Endothelial cell of umbilical vein (primary cell): ENCODE results near the gene SLC2A6. TPM values are rescaled to one million over a fixed set of nuclear protein-coding genes. Genes with fewer than 3 reads are reported as not detected.

Source experiments
- BruUV-seq: library from RNA; stranded (reverse); fragments of 400-500 nt; replicated peaks from 2 replicates; lab custom pipeline; 2021; lab: Mats Ljungman, UMichigan
- CTCF ChIA-PET: fragments of 300-600, 350-600 bp; sonication (Branson Sonifier 250); formaldehyde crosslinking; loops from one replicate; lab custom pipeline; 2021; ENCODE audit warnings: antibody characterized with exemption, inconsistent platforms; lab: Charles Lee
- POLR2A ChIA-PET: fragments of 300-600, 350-600 bp; sonication (Branson Sonifier 250); formaldehyde crosslinking; loops from one replicate; lab custom pipeline; 2021; ENCODE audit warnings: antibody characterized with exemption, inconsistent platforms; lab: Charles Lee
- DNase-seq: peaks from one replicate; pipeline ENCODE4 v3.0.0-alpha.2; 2011; ENCODE audit warnings: low read depth, low spot score
- FAIRE-seq: peaks from 2 replicates; lab custom pipeline; 2011; peaks lifted over from hg19 to GRCh38; lab: Jason Lieb, UNC
- H2AFZ ChIP-seq: 2 replicates; pipeline ENCODE4 v1.6.0; 2012; ENCODE audit warnings: low read depth, low read length, control low read depth, inconsistent platforms
- H3K27ac ChIP-seq: 2 replicates; pipeline ENCODE4 v1.5.1; 2011; ENCODE audit warnings: low read depth, mild to moderate bottlenecking, control low read depth, low read length, moderate library complexity; ENCODE audit not compliant: insufficient read depth
- H3K27me3 ChIP-seq, 2 experiments: 2 replicates each; pipeline versions ENCODE4 v1.6.0 to v1.6.1; 2011; ENCODE audit warnings: low read length in 2 of 2, mixed read lengths in 1 of 2; ENCODE audit not compliant: control insufficient read depth in 2 of 2, insufficient read depth in 2 of 2
- H3K36me3 ChIP-seq, 2 experiments: 2 replicates in 1 of 2; 3 replicates in 1 of 2; pipeline ENCODE4 v1.5.1; 2011; ENCODE audit warnings: low read length in 2 of 2, mild to moderate bottlenecking in 1 of 2, moderate library complexity in 1 of 2; ENCODE audit not compliant: control insufficient read depth in 2 of 2, insufficient read depth in 2 of 2; ENCODE audit errors: extremely low read depth in 1 of 2
- H3K4me1 ChIP-seq: 3 replicates; pipeline ENCODE4 v1.5.1; 2011; ENCODE audit warnings: mild to moderate bottlenecking, low read length; ENCODE audit not compliant: control insufficient read depth, insufficient read depth; ENCODE audit errors: extremely low read depth
- H3K4me2 ChIP-seq: 2 replicates; pipeline ENCODE4 v1.6.1; 2011; ENCODE audit warnings: low read length, control low read depth, mixed read lengths; ENCODE audit not compliant: insufficient read depth
- H3K4me3 ChIP-seq, 3 experiments: fragments of 200-600 bp in 1 of 3; sonication (generic), shearing (Covaris generic) in 1 of 3; replicated peaks in 1 of 3; 2 replicates each; pipeline ENCODE4 v1.5.1; 2011 to 2016; ENCODE audit warnings: control low read depth in 3 of 3, low read length in 3 of 3, mild to moderate bottlenecking in 2 of 3, inconsistent platforms in 1 of 3, low read depth in 1 of 3, moderate library complexity in 1 of 3; ENCODE audit not compliant: insufficient read depth in 1 of 3
- H3K79me2 ChIP-seq: 2 replicates; pipeline ENCODE4 v1.6.0; 2012; ENCODE audit warnings: low read length, inconsistent platforms; ENCODE audit not compliant: control insufficient read depth, insufficient read depth
- H3K9ac ChIP-seq: replicated peaks from 2 replicates; pipeline ENCODE3; 2011; ENCODE audit warnings: low read length, control low read depth; ENCODE audit not compliant: insufficient read depth; ENCODE audit errors: extremely low read depth
- H3K9me1 ChIP-seq: replicated peaks from 3 replicates; pipeline ENCODE4 v1.6.0; 2011; ENCODE audit warnings: mild to moderate bottlenecking, low read length; ENCODE audit not compliant: control insufficient read depth, insufficient read depth; ENCODE audit errors: extremely low read depth
- H3K9me3 ChIP-seq: replicated peaks from 2 replicates; pipeline ENCODE4 v1.5.1; 2012; ENCODE audit warnings: low read length, inconsistent platforms; ENCODE audit not compliant: control insufficient read depth, insufficient read depth
- H4K20me1 ChIP-seq: replicated peaks from 2 replicates; pipeline ENCODE3; 2011; ENCODE audit warnings: mild to moderate bottlenecking, low read length; ENCODE audit not compliant: control insufficient read depth, insufficient read depth; ENCODE audit errors: extremely low read depth
- EZH2 ChIP-seq: IDR thresholded peaks from 2 replicates; pipeline ENCODE4 v1.6.1; 2012; ENCODE audit warnings: borderline replicate concordance, low read depth, mild to moderate bottlenecking, moderate library complexity, low read length, inconsistent platforms; ENCODE audit not compliant: severe bottlenecking
- FOS ChIP-seq: IDR thresholded peaks from 2 replicates; pipeline ENCODE4 v1.6.1; 2011; ENCODE audit warnings: mild to moderate bottlenecking, low read length, moderate library complexity, borderline replicate concordance; ENCODE audit not compliant: insufficient read depth
- GATA2 ChIP-seq: IDR thresholded peaks from 2 replicates; pipeline ENCODE4 v1.7.0; 2011; ENCODE audit warnings: low read depth, mild to moderate bottlenecking, moderate library complexity, mixed read lengths, low read length; ENCODE audit not compliant: insufficient read length, insufficient read depth
- JUN ChIP-seq: IDR thresholded peaks from 2 replicates; pipeline ENCODE4 v1.6.1; 2011; ENCODE audit warnings: borderline replicate concordance, low read depth; ENCODE audit not compliant: insufficient read length, insufficient read depth
- MYC ChIP-seq: IDR thresholded peaks from one replicate; pipeline ENCODE4 v1.6.1; 2011; ENCODE audit warnings: mild to moderate bottlenecking, low read depth, low read length
- POLR2A ChIP-seq: IDR thresholded peaks from 2 replicates; pipeline ENCODE4 v1.6.1; 2012; ENCODE audit warnings: low read depth, mild to moderate bottlenecking, control low read depth, low read length
- POLR2AphosphoS5 ChIP-seq: IDR thresholded peaks from 2 replicates; pipeline ENCODE4 v1.6.1; 2012; ENCODE audit warnings: low read depth, mild to moderate bottlenecking, control low read depth, low read length, moderate library complexity; ENCODE audit not compliant: insufficient read depth
- dilution Hi-C: fragments of 300-500 bp; cut with MboI; formaldehyde crosslinking; loops from one replicate; pipeline ENCODE4 v1.15.0; 2019; ENCODE audit warnings: low sequenced_read_pairs; ENCODE audit not compliant: extremely low pct_ligation_motif_present
- intact Hi-C: fragments of 100-400 bp; cut with micrococcal nuclease; formaldehyde crosslinking; loops from one replicate; pipeline ENCODE4 v1.10.0; 2022
- polyA plus RNA-seq, 4 experiments: library from polyadenylated mRNA; depleted of rRNA in 3 of 4; stranded (reverse) in 3 of 4; unstranded in 1 of 4; fragments of >200 nt; gene quantifications; 2 replicates each; pipeline versions ENCODE4 v1.2.1 to v1.2.3, GENCODE V29; 2011 to 2012; ENCODE audit warnings: missing spikeins in 1 of 4
- total RNA-seq: library from RNA; stranded (reverse); gene quantifications from 2 replicates; pipeline ENCODE4 v1.2.3, GENCODE V29; 2021
- TF ChIP-seq, protein P1 (sequence below), 2 donors: IDR thresholded peaks; 1 replicate in 1 of 2; 2 replicates in 1 of 2; pipeline ENCODE4 v1.5.1; 2011; ENCODE audit warnings: low read length in 2 of 2, mild to moderate bottlenecking in 2 of 2, moderate library complexity in 2 of 2, control low read depth in 1 of 2, inconsistent platforms in 1 of 2, low read depth in 1 of 2; ENCODE audit not compliant: insufficient read depth in 1 of 2; ENCODE audit errors: extremely low read depth in 1 of 2
- TF ChIP-seq, protein P2 (sequence below): IDR thresholded peaks from 2 replicates; pipeline ENCODE4 v1.6.1; 2011; ENCODE audit not compliant: insufficient read depth, insufficient read length

Gene SLC2A6
- total and polyA plus RNA-seq, 2 donors (not counting 3 experiments of a cell fraction or from before 2014, with no cell fraction given) = 35.7 to 39.6 TPM

DNA sequence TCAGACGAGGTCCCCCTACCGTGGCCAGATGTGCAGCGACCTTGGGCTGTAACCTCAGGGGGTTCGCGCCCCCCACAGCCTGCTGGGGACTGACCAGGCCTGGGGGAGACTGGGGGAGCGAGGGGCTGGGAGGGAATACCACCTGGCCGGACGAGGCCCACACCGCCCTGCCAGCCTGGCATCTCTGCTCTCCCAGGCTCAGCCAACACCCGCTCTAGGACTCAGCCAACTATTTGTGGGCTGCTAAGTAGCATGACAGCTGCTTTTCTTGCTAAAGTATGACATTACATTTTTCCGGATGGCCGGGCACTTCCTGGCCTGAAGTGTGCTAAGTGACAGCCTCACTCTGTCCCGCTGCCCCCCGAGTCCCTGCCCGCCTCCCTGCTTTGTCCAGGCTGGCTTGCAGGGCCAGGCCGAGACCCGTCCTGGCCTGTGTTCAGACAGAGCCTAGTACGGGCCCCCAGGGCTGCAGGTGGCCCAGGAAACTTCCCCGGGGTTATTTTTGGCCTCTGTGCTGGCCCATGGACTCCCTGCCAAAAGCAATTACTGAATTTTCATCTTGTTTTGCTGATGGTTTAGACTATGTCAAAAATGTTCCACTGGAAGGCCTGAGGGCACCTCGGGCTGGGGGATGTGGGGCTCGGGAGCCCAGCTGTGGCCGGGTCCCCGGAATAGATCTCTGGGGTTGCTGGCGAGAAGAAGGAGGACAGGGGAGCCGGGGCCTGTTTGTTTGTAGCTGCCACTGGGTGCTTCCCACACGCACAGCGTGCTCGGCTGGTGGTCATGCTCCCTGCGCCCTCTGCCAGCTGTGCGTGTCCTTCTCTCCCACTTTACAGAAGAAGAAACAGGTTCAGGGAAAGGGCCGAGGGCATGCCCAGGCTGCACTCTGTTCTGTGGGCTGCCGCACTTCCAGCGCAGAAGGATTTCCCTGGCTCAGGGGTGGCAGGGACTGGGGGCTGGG lies 13.4 kb upstream of the SLC2A6 start:
- Histone ChIP-seq H3K79me2 (no peaks in the 10 kb centered on the region), H3K4me3 (no peak overlapping the region), H3K9ac (no peak overlapping the region), H3K9me1 (no peaks in the 10 kb centered on the region), H4K20me1 (no peaks in the 10 kb centered on the region), H3K27me3 (no peaks in the 10 kb centered on the region), H3K4me2 (no peak overlapping the region), H3K36me3 (no peaks in the 10 kb centered on the region), H3K4me1 (no peaks in the 10 kb centered on the region), H2AFZ (no peak overlapping the region), H3K27ac (no peak overlapping the region), H3K9me3 (no peaks in the 10 kb centered on the region)
- no TSS peak for BruUV-seq
- intact Hi-C loops = no loop called here
- CTCF ChIA-PET = no interaction called here
- TF ChIP-seq FOS (no peak), MYC (no peak), POLR2A (no peak), GATA2 (no peak), JUN (no peak), POLR2AphosphoS5 (no peak), EZH2 (no peak)
- TF ChIP-seq, protein P1, sequence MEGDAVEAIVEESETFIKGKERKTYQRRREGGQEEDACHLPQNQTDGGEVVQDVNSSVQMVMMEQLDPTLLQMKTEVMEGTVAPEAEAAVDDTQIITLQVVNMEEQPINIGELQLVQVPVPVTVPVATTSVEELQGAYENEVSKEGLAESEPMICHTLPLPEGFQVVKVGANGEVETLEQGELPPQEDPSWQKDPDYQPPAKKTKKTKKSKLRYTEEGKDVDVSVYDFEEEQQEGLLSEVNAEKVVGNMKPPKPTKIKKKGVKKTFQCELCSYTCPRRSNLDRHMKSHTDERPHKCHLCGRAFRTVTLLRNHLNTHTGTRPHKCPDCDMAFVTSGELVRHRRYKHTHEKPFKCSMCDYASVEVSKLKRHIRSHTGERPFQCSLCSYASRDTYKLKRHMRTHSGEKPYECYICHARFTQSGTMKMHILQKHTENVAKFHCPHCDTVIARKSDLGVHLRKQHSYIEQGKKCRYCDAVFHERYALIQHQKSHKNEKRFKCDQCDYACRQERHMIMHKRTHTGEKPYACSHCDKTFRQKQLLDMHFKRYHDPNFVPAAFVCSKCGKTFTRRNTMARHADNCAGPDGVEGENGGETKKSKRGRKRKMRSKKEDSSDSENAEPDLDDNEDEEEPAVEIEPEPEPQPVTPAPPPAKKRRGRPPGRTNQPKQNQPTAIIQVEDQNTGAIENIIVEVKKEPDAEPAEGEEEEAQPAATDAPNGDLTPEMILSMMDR (IDR thresholded peaks at IDR 0.05; ENCODE audit: extremely low read depth in 1 of 2, insufficient read depth in 1 of 2, low read depth in 1 of 2, low read length in 2 of 2) = no peak
- TF ChIP-seq, protein P2, sequence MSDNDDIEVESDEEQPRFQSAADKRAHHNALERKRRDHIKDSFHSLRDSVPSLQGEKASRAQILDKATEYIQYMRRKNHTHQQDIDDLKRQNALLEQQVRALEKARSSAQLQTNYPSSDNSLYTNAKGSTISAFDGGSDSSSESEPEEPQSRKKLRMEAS = no peak
- dilution Hi-C loops = no loop called here
- DNase-seq = no peak
- POLR2A ChIA-PET = no interaction called here
- no peak for FAIRE-seq
